ENCODE measurements around the gene RAP1GAP2.
A peak's percentile ranks its signal among the peaks of the same experiment; 100 is the strongest.
"Not testable (repeated sequence)": the region's sequence is repeated elsewhere in the genome, so short reads cannot be mapped to it uniquely, and the experiment has no call there.

The RAP1GAP2 gene

GRCh38 chr17:2815781-2816185, 19.5 kb downstream of the RAP1GAP2 start:
- no peak for DNase-seq

DNA sequence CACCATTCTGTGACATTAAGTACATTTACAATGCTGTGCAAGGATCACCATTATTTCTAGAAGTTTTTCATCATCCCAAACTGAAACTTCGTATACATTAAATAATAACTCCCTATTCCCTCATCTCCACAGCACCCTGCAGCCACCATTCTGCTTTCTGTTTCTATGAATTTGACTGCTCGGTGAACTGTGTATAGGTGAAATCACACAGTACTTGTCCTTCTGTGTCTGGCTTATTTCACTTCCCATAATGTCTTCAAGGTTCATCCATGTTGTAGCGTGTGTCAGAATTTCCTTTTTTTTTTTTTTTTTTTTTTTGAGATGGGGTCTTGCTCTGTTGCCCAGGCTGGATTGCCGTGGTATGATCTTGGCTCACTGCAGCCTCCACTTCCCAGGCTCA, 20.4 kb downstream of the RAP1GAP2 start:
- DNase-seq = no peak

DNA sequence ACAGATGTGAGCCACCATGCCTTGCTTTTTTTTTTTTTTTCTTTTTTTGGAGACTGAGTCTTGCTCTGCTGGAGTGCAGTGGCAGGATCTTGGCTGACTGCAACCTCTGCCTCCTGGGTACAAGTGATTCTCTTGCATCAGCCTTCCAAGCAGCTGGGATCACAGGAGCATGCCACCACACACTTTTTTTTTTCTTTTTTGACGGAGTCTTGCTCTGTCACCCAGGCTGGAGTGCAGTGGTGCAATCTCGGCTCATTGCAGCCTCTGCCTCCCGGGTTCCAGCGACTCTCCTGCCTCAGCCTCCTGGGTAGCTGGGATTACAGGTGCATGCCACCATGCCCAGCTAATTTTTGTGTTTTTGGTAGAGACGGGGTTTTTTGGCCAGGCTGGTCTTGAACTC, 23.1 kb downstream of the RAP1GAP2 start:
- not testable (repeated sequence) for DNase-seq

DNA sequence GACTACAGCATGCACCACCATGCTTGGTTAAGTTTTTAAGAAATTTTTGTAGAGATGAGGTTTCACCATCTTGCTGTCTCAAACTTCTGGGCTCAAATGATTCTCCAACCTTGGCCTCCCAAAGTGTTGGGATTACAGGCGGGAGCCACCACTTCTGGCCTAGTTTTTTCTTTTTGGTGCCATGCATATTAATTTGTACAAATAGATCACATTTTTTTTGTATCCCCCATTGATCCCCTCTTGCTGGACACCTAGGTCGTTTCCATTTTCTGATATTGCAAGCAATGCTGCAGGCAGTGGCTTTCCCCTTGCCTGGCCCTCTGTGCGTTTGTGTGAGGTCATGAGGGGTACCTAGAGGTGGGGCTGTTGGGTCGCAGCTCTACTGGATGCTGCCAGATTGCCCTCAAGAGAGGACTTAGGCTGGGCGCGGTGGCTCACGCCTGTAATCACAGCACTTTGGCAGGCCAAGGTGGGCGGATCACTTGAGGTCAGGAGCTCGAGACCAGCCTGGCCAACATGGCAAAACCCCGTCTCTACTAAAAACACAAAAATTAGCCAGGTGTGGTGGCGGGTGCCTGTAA, 23.8 kb downstream of the RAP1GAP2 start:
- no peak for DNase-seq

- no peak for DNase-seq
Observed at GRCh38 chr17:2821868-2822267, 25.6 kb downstream of the RAP1GAP2 start.

DNA sequence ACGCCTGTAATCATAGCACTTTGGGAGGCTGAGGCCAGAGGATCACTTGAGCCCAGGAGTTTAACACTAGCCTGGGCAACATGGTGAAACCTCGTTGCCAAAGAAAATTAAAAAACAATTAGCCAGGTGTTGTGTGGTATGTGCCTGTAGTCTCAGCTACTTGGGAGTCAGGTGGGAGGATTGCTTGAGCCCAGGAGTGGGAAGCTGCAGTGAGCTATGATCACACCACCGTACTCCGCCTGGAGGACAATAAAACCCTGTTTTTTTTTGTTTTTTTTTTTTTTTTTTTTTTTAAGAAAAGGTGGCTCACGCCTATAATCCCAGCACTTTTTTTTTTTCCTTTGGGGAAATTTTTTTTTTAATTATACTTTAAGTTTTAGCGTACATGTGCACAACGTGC, 26.1 kb downstream of the RAP1GAP2 start:
- no peak for DNase-seq

DNA sequence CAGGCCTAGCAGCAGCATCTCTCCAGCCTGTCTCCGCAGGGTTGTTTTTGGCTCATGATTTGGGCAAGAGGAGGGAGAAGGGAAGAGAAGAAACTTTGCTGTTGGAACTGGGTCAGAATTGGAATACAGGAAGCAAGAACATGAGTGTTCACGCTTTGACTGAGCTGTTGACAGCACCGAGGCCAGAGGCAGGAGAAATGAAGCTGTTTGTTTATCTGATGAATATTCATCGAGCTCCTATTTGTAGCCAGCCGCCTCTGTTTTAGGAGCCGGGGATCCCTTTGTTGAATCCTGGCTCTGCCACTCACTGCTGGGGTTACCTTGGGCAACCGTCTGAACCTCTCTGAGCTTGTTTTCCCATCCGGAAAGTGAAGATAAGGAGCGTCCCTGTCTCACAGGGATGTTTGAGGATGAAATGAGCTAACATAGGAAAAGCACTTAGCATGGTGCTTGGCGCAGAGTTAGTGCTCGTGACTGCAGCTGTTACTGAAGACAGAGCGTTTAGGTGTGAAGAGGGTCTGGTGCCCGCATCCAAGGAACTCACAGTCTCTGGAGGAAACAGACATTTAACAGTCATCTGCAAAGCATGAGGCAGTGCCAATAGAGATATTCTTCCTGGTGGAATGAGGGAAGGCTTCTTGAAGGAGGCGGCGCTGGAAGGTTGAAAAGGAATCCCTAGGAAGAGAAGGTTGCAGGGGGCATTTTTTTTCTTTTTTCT, 29.2 kb downstream of the RAP1GAP2 start:
- DNase-seq = no peak

- DNase-seq = peak; percentile 41
Observed at GRCh38 chr17:2828397-2829038, 32.3 kb downstream of the RAP1GAP2 start.

DNA sequence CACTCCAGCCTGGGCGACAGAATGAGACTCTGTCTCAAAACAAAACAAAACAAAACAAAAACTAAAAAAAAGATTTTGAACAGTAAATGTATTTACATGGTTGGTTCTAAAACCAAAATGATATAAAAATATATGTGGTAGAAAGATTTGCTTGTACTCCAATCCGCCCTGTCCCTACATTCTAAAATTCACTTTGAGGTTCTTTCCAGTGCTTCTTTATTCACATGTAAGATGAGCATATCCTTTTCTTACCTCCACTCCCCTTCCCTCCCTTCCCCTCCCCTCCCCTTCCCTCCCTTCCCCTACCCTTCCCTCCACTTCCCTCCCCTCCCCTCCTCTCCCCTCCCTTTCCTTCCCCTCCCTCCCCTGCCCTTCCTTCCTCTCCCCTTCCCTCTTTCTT, 34.4 kb downstream of the RAP1GAP2 start:
- no peak for DNase-seq

- DNase-seq = no peak
Observed at GRCh38 chr17:2835780-2836179, 39.5 kb downstream of the RAP1GAP2 start.

GRCh38 chr17:2837147-2837561, 40.9 kb downstream of the RAP1GAP2 start:
- no peak for DNase-seq

DNA sequence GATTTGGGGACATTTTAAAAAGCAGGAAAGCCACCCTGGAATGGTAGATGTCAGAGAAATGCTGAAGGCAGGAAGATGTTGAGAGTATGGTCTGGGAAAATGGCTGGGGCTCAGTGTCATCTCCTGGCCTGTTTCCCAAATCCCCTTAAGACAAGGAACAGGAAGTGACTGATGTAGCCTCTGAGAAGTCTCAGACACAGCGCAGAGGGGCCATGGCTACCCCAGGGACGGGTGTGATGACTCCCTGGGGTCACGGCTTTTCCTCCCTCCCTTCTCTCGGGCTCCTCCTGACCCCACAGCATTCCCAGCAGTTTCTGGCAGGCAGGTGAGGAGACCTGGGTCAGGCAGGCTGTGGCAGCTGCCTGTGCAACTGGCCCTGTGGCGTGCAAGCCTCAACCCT, 45.4 kb downstream of the RAP1GAP2 start:
- no peak for DNase-seq

DNA sequence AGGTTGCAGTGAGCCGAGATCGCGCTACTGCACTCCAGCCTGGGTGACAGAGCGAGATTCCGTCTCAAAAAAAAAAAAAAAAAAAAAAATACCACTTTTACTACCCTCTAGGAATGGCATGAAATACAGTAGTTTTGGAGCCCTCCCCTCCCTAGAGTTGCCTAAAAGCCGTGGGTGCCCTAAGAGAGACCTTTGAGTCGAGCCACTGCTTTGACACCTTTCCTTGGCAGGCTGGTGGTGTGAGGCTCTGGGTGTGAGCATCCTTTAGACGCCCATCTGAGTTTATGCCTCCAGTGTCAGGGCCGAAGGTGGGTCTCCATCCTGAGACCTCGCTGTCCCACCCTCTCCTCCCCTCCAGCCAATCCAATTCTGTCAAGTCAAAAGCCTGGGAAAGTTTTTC, 46.2 kb downstream of the RAP1GAP2 start:
- no peak for DNase-seq

- peak; percentile 32 for DNase-seq
Observed at GRCh38 chr17:2844416-2844815, 48.2 kb downstream of the RAP1GAP2 start.

- no peak for DNase-seq
Observed at GRCh38 chr17:2847381-2848333, 51.4 kb downstream of the RAP1GAP2 start.

DNA sequence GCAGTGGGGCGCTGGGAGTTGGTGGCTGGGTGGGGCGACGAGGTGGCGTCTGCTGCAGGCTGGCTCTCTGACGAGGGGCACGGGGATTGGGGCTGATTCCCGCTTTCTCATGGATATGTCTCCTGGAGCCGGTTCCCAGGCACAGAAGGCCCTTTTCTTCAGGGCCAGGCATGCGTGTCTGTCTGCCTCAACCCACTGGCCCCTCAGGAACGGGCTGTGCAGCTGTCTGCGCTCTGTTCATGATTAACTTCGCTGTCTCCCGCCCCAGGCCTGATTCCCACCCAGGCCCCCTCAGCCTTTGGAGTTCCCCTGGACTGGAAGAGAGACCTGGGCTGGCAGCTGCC, 53.1 kb downstream of the RAP1GAP2 start:
- no peak for DNase-seq

DNA sequence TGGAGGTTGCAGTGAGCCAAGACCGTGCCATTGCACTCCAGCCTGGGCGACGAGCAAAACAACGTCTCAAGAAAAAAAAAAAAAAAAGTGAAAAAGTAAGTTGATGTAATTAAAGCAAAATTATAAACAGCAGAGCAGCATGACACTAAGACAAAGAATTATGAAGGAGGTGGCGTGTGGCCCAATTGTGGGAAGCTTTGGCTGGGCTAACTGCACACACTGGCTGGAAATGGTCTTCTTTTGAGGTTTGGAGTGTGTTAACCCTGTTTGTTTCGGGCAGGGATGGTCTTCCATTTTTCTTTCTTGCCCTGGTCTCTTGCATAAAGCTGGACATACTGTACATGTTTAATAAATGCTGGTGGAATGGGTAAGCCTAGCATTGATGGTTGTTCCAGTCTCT, 54.8 kb downstream of the RAP1GAP2 start:
- DNase-seq = no peak

- DNase-seq = no peak
Observed at GRCh38 chr17:2851615-2852014, 55.4 kb downstream of the RAP1GAP2 start.

GRCh38 chr17:2852221-2852620, 56.0 kb downstream of the RAP1GAP2 start:
- DNase-seq = no peak

DNA sequence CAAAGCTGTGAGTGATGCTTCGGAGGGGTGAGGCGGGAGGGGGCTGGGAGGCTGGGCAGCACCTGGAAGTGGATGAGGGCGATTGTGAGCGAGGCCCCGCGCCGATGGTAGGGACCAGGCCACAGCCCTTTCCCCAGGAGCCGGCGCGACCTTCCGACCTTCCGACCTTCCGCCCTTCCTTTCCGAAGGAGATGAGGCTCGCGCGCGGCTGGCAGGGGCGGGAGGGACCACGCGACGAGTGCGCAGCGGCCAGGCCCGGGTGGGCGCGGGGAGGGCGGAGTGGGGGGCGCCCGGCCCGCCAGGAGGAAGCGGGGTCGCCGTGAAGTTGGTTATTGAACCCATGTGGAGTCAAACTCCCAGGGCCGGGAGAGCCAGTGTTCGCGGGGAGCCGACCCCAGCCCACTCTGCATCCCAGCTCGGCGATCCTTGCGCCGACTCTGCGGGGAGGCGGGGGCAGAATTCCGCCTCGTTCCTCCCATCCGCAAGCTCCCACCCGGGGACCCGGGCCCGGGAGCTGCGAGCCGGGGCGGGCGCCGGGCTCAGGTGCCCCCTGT, 56.6 kb downstream of the RAP1GAP2 start:
- DNase-seq = no peak

- no peak for DNase-seq
Observed at GRCh38 chr17:2853283-2854142, 57.3 kb downstream of the RAP1GAP2 start.

All from NCI-H1092 treated with DMSO at 0.1 percent for 48 hours (cell line).